ENCODE results near the gene PAQR7. TPM values are rescaled to one million over a fixed set of nuclear protein-coding genes. Genes with fewer than 3 reads are reported as not detected.

The PAQR7 gene, protein sequence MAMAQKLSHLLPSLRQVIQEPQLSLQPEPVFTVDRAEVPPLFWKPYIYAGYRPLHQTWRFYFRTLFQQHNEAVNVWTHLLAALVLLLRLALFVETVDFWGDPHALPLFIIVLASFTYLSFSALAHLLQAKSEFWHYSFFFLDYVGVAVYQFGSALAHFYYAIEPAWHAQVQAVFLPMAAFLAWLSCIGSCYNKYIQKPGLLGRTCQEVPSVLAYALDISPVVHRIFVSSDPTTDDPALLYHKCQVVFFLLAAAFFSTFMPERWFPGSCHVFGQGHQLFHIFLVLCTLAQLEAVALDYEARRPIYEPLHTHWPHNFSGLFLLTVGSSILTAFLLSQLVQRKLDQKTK
- 10 to 100 TPM; 16.0 to 19.5 (median 17.9) TPM for total RNA-seq (2021; fragmentation: NEBNext Ultra II Directional; extraction: Animal tissue kit (Norgen Biotek cat#: 25700))
- long read RNA-seq, partial matches to known transcripts: 0 of 31 reads
- long read RNA-seq, other reads (novel, unspliced or antisense): 29 of 31 reads

- peak; percentile 67 for DNase-seq
- Mint-ChIP-seq H3K4me3 (peak within 1 kb of the TSS; percentile 91), H3K27me3 (ENCODE audit: insufficient read depth) (peaks cover 1% of the 10 kb centered on the region; the same call in 1 of the 2 replicates), H3K36me3 (ENCODE audit: low read depth) (no peaks in the 10 kb centered on the region), H3K27ac (peak within 1 kb of the TSS; percentile 70), H3K4me1 (ENCODE audit: low read depth) (peaks cover 20% of the 10 kb centered on the region), H3K9me3 (no peaks in the 10 kb centered on the region)
- TF ChIP-seq, protein P1, sequence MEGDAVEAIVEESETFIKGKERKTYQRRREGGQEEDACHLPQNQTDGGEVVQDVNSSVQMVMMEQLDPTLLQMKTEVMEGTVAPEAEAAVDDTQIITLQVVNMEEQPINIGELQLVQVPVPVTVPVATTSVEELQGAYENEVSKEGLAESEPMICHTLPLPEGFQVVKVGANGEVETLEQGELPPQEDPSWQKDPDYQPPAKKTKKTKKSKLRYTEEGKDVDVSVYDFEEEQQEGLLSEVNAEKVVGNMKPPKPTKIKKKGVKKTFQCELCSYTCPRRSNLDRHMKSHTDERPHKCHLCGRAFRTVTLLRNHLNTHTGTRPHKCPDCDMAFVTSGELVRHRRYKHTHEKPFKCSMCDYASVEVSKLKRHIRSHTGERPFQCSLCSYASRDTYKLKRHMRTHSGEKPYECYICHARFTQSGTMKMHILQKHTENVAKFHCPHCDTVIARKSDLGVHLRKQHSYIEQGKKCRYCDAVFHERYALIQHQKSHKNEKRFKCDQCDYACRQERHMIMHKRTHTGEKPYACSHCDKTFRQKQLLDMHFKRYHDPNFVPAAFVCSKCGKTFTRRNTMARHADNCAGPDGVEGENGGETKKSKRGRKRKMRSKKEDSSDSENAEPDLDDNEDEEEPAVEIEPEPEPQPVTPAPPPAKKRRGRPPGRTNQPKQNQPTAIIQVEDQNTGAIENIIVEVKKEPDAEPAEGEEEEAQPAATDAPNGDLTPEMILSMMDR (IDR thresholded peaks at IDR 0.05): peak; percentile 18; the same call in 1 of the 2 replicates
Observed at GRCh38 chr1:25875154-25875855, at the start of gene PAQR7. TSS of gene PAQR7 (minus strand) at chr1:25875708. CDS start at chr1:25863839, 11,869 bp downstream.

GRCh38 chr1:25924454-25924853 is 48.9 kb upstream of the PAQR7 start:
- H3K36me3 Mint-ChIP-seq (ENCODE audit: low read depth): no peaks in the 10 kb centered on the region
- H3K27ac Mint-ChIP-seq: no peak overlapping the region
- TF ChIP-seq, protein P1 (IDR thresholded peaks at IDR 0.05): no peak
- peaks cover 6% of the 10 kb centered on the region for H3K27me3 Mint-ChIP-seq (ENCODE audit: insufficient read depth)
- H3K9me3 Mint-ChIP-seq: no peaks in the 10 kb centered on the region
- DNase-seq: no peak
- peaks cover 17% of the 10 kb centered on the region for H3K4me1 Mint-ChIP-seq (ENCODE audit: low read depth)
- no peak overlapping the region for H3K4me3 Mint-ChIP-seq

DNA sequence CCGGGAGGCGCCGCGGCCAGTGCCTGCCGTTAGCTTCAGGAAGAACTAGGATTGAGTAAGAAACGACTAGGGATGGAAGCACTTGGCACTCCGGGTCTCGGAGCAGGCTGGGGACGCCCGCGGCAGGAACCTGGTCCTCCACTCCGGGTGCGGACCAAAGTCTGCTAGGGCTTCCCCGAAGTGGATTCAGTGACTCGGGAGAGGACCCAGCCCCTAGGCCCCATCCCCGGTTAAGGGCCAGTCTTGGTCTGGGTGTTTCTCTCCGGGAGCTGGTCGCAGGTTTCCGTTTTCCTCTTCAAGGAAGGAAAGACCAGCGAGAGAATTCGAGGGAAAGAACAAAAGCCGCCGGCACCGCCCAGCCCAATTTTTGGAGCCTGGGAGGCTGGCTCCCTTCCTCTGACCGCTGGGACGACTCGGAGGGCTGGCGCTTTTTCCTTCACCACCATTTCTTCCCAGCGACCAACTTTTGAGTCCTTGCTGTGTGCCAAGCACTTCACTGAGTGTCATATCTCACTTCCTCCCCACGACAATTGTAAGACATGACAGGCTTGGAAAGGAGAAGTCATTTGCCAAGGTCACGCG is 47.6 kb upstream of the PAQR7 start:
- H3K36me3 Mint-ChIP-seq (ENCODE audit: low read depth): no peaks in the 10 kb centered on the region
- H3K27ac Mint-ChIP-seq: no peak overlapping the region
- peak overlapping the region; percentile 71 for H3K4me3 Mint-ChIP-seq
- DNase-seq: no peak
- H3K27me3 Mint-ChIP-seq (ENCODE audit: insufficient read depth): peaks cover 6% of the 10 kb centered on the region
- H3K4me1 Mint-ChIP-seq (ENCODE audit: low read depth): peaks cover 18% of the 10 kb centered on the region
- H3K9me3 Mint-ChIP-seq: no peaks in the 10 kb centered on the region
- TF ChIP-seq, protein P1 (IDR thresholded peaks at IDR 0.05): no peak

DNA sequence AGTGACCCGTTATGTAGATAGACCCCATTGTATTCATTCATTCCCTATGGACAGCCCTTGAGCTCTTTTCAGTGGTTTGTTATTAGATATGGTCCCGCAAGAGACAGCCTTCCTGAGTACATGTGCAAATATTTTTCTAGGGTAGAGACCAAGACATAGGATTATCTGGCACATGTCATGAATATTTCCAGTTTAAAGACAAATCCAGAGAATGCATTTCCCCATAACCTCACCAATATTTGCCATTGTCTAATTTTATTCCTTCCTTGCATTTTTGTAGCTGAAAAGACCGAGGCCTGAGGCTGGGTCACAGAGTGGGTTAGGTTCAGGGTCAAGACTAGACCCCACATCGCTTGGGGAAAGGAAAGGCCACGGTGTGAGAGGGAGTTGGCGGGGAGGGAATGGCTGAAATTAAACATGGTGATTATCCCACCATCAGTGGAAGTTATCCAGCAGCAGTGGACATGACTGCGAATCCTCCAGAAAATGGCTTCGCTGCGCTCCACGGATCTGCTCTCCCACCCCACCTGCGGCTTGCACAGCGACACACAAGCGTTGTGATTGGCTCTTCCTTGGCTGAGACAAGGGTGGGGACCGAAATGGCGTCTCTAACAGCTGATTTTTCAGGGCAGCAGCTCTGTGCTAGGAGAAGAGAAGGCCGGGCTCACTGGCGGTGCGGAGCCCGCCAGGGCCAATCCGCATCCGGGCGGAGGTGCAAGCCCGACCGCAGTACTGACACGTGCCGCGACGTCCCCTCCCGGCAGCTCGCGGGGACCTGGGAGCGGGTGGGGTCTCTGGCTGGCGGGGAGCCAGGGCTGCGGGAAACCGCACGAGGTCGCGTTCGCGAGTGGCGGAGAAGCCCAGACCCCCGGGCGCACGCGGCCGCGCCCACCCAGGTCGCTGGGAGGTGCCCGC is 46.8 kb upstream of the PAQR7 start:
- no peak for DNase-seq

More for the DNA sequence above, 46.8 kb upstream of the PAQR7 start:
- peak overlapping the region; percentile 49 for H3K4me3 Mint-ChIP-seq
- H3K36me3 Mint-ChIP-seq (ENCODE audit: low read depth): no peaks in the 10 kb centered on the region
- H3K27ac Mint-ChIP-seq: peak overlapping the region; percentile 33; the same call in 1 of the 2 replicates
- peaks cover 6% of the 10 kb centered on the region for H3K27me3 Mint-ChIP-seq (ENCODE audit: insufficient read depth)
- peaks cover 21% of the 10 kb centered on the region for H3K4me1 Mint-ChIP-seq (ENCODE audit: low read depth)
- TF ChIP-seq, protein P1 (IDR thresholded peaks at IDR 0.05): no peak
- H3K9me3 Mint-ChIP-seq: no peaks in the 10 kb centered on the region
